ENCODE measurements around the gene LINC01488.

LINC01488 gene

GRCh38 chr11:69463995-69464960 lies 17.2 kb upstream of the LINC01488 start:
- DNase-seq (ENCODE audit: low read depth), result no peak

GRCh38 chr11:69465236-69466000 lies 16.0 kb upstream of the LINC01488 start:
- no peak for DNase-seq (ENCODE audit: low read depth)

DNA sequence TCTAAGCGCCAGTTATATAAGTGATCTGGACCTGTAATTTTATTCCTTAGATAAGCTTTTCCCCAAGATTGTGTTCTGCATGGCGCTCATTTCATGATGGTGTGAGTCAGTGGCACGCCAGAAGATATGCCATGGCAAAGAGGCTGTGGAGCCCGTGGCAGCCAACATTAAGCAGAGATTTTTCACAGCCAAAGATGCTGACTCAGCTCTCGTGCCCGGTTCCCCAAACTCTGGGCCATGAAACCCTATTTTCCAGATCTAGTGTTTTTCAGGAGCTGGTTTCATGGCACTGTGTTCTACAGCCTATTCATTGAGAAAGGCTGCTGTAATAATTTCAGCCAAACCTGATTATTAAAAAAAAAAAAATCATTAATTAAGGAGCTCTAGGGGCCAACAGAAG lies 15.4 kb upstream of the LINC01488 start:
- no peak for DNase-seq (ENCODE audit: low read depth)

GRCh38 chr11:69467196-69467595 lies 14.3 kb upstream of the LINC01488 start:
- DNase-seq (ENCODE audit: low read depth), result no peak

GRCh38 chr11:69467646-69468045 lies 13.8 kb upstream of the LINC01488 start:
- DNase-seq (ENCODE audit: low read depth), result no peak

DNA sequence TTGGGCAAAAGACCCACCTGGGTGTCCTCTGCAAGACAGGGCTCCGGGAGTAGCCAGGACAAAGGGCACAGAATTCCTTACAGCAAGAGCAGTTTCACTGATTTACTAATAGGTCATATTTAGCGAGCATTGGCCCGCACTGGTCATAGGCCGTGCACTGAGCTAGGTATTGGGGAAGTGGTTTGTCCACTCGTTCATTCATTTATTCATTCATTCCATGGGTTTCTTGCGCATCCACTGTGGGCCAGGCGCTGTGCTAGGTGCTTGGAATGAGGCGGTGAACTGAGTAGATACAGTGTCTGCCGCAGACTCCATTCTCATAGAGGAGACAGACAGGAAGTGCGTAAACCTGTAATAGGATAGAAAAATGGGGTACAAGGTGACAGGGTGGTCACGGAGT lies 13.2 kb upstream of the LINC01488 start:
- DNase-seq (ENCODE audit: low read depth), result no peak

DNA sequence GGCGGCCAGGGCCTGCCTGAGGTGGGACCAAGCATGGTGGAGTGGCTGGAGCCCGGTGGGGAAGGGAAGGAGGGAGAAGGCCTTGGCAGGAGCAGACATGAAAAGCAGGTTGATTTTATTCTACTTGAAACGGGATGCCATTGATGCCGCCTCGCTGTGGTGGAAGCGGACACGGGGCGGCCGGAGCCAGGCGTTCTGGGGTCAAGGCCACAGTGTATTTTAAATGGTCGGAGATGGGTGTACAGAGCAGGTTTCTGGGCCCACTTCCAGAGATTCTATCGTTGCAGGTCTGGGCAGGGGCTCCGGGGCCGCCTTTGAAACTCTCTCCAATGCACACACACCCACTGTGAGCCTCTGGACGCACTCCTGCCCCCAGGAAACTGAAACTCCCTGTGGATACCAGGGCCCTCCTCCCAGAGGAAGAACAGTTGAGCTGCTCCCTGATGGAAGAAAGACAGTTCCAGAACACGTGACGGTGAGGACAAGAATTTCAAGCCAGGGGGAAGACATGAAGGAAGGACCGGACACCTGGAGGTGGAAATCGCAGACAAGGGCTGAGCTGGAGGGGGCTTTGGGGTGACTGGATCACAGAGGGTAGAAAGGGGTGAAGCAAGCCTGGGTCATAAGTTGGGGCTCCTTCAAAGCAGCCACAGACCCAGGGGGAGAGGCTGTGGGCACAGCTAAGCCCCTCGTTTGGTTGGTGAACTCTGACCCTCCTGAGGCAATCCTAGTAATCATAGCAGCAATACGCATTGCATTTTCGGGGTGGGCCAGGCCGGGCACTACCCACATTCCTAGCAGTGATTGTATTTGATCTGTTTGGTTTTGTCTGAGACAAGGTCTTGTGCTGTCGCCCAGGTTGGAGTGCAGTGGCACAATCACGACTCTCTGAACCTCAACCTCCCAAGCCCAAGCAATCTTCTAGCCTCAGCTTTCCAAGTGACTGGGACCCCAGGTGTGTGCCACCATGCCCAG lies 12.3 kb upstream of the LINC01488 start:
- no peak for DNase-seq (ENCODE audit: low read depth)

- no peak for DNase-seq (ENCODE audit: low read depth)
Measured at GRCh38 chr11:69470301-69470700, 11.2 kb upstream of the LINC01488 start.

GRCh38 chr11:69470793-69471728 lies 10.4 kb upstream of the LINC01488 start:
- DNase-seq (ENCODE audit: low read depth), result no peak

GRCh38 chr11:69471729-69472540 lies 9.5 kb upstream of the LINC01488 start:
- DNase-seq (ENCODE audit: low read depth), result no peak

GRCh38 chr11:69472541-69473275 lies 8.8 kb upstream of the LINC01488 start:
- no peak for DNase-seq (ENCODE audit: low read depth)

DNA sequence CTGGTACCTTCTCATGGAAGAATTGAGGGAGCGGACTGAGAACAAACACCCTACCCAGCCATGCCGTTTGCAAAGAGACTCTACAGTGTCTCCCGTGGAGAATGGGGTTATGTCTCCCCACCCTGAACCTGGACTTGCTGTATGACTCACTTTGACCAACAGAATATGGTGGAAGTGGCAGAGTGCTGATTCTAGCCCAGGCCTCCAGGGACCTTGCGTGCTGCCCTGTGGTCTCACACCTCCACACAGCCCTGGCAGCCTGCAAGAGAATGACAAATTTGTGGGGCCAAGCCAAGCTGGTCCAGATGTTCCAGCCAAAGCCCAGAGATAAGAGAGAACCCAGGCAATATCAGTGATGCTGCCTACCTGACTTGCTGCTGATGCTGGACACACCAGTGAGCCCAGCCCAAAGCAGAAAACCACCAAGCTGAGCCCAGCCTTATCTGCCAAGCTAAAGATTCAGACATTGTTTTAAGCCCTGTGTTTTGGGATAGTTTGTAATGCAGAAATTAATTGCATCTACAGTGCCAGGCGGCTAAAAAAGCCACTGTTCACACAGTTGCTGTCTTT lies 8.1 kb upstream of the LINC01488 start:
- DNase-seq (ENCODE audit: low read depth), result no peak

GRCh38 chr11:69474736-69475135 lies 6.7 kb upstream of the LINC01488 start:
- no peak for DNase-seq (ENCODE audit: low read depth)

GRCh38 chr11:69475141-69475865 lies 6.2 kb upstream of the LINC01488 start:
- no peak for DNase-seq (ENCODE audit: low read depth)

GRCh38 chr11:69475866-69476471 lies 5.5 kb upstream of the LINC01488 start:
- no peak for DNase-seq (ENCODE audit: low read depth)

GRCh38 chr11:69476509-69476961 lies 4.9 kb upstream of the LINC01488 start:
- no peak for DNase-seq (ENCODE audit: low read depth)

DNA sequence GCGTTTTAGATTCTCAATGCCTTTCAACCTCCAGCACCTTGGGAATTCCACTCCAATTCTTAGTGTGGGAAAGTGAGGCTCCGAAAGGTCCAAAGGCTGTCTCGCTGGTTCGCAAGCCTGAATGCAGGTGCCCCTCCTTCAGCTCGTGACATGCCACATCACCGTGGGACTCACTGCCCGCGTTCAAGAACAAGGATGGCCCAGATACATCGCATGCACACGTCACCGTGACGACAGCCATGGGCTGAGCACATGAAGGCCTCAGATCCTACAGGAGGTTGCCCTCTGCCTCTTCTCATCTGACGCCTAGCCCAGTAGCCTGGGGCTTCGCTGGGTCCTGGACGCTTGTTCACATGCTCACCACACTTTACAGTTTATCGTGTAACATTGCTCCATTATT lies 4.4 kb upstream of the LINC01488 start:
- no peak for DNase-seq (ENCODE audit: low read depth)

Measured in ELR (cell line).